ENCODE measurements around the gene DSG3.

Gene DSG3

GRCh38 chr18:31478688-31479087, 31.1 kb downstream of the DSG3 start:
- DNase-seq (ENCODE audit: insufficient read length, low spot score): no peak
- FAIRE-seq: no peak
- no peak for TF ChIP-seq CTCF (IDR thresholded peaks at IDR 0.05; ENCODE audit: insufficient read depth, missing control alignments)

- DNase-seq (ENCODE audit: insufficient read length, low spot score) (no peak), FAIRE-seq (no peak)
- no peak for TF ChIP-seq CTCF (IDR thresholded peaks at IDR 0.05; ENCODE audit: insufficient read depth, missing control alignments)
These were observed 34.5 kb downstream of the DSG3 start for GRCh38 chr18:31482051-31482450.

- DNase-seq (ENCODE audit: insufficient read length, low spot score) (no peak), FAIRE-seq (peak; percentile 46)
- no peak for TF ChIP-seq CTCF (IDR thresholded peaks at IDR 0.05; ENCODE audit: insufficient read depth, missing control alignments)
These were observed 35.9 kb downstream of the DSG3 start for GRCh38 chr18:31483396-31483795.

DNA sequence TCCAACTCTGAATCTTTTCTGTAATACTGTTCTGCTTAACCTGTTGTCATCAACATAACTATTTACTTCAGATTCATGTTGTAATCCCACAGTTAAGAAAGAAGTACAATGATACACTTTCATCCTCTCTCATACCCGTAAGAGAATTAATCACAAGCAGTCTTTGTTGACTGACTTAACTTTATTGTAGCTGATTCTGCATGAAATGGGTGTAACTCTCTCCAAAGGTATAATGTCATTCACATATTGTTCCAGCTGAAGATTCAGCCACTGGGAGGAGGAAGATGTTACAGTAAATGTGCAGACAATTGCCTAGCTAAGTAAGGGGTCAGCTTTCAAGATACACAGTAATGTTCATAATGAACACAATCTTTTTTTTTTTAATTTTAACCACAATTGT, 36.9 kb downstream of the DSG3 start:
- FAIRE-seq: no peak
- no peak for TF ChIP-seq CTCF (IDR thresholded peaks at IDR 0.05; ENCODE audit: insufficient read depth, missing control alignments)
- DNase-seq (ENCODE audit: insufficient read length, low spot score): no peak

- no peak for FAIRE-seq
- no peak for TF ChIP-seq CTCF (IDR thresholded peaks at IDR 0.05; ENCODE audit: insufficient read depth, missing control alignments)
- DNase-seq (ENCODE audit: insufficient read length, low spot score): no peak
These were observed 38.6 kb downstream of the DSG3 start for GRCh38 chr18:31486165-31486564.

DNA sequence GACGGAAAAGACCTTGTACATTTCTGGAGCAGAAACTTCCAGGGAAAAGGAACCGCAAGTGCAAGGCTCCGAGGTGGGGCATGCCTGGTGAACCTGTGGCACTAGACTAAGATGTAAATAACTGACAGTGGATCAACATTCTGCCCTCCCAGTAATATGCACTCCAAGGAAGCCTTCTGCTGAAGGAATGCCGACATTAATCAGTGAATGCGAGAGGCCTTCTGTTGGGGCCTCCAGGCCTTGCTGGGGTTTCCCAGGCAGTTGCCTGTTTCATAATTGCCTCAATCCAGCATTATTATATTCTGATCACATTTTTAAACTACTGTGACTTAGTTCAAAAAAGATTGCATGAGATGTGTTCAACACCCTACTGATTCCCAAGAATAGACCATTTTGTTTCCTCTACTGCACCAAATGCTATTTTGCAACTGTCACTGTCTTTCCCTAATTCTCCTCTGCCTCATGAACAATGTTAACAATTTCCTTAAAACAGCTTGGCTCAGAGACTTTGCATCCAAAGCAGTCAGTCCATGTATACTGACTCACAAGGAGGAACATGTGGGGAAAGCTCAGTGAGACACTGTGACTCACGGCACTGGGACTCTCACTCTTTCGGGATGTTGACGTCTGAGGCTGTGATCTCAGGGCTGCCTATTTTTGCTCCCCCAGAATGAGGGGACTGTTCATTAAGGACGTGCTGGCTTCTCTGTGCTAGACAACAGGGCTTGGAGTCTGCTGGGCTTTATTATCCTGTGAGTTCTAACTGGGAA, 39.9 kb downstream of the DSG3 start:
- no peak for FAIRE-seq
- no peak for DNase-seq (ENCODE audit: insufficient read length, low spot score)
- TF ChIP-seq CTCF (IDR thresholded peaks at IDR 0.05; ENCODE audit: insufficient read depth, missing control alignments): no peak

DNA sequence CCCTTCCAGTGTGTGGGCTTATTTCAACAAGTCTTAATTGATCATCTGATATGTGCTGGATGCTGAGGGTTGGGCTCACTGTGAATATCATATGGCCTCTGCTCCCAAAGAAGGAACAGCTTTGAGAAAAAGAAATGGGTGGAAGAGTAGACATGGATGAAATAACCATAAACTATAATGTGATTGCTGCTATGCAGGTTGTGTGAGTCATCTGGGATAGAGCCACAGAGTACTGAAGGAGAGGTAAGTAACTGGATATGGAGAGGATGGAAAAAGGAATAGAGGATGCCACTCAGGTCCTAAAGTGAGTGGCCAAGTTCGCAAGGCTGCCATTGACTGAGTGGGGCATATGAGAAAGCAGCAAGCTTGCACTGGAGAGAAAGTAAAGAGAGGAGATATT, 41.8 kb downstream of the DSG3 start:
- TF ChIP-seq CTCF (IDR thresholded peaks at IDR 0.05; ENCODE audit: insufficient read depth, missing control alignments): no peak
- DNase-seq (ENCODE audit: insufficient read length, low spot score): no peak
- no peak for FAIRE-seq

All from D721Med (cell line).